Measurements from ENCODE around the gene DRAXIN.

The DRAXIN gene

GRCh38 chr1:11764115-11764514, 72.6 kb downstream of the DRAXIN start:
- DNase-seq (ENCODE audit: low read depth in 2 of 2) = no peak

- DNase-seq (ENCODE audit: low read depth in 2 of 2) = no peak
Observed at GRCh38 chr1:11764519-11764918, 73.0 kb downstream of the DRAXIN start.

GRCh38 chr1:11765661-11766428, 74.3 kb downstream of the DRAXIN start:
- DNase-seq (ENCODE audit: low read depth in 2 of 2) = no peak

- DNase-seq (ENCODE audit: low read depth in 2 of 2) = no peak
Observed at GRCh38 chr1:11766429-11766776, 74.9 kb downstream of the DRAXIN start.

- no peak for DNase-seq (ENCODE audit: low read depth in 2 of 2)
Observed at GRCh38 chr1:11767922-11768704, 76.6 kb downstream of the DRAXIN start.

GRCh38 chr1:11768821-11769220, 77.3 kb downstream of the DRAXIN start:
- DNase-seq (ENCODE audit: low read depth in 2 of 2) = no peak

GRCh38 chr1:11769274-11769673, 77.8 kb downstream of the DRAXIN start:
- no peak for DNase-seq (ENCODE audit: low read depth in 2 of 2)

GRCh38 chr1:11770011-11770410, 78.5 kb downstream of the DRAXIN start:
- DNase-seq (ENCODE audit: low read depth in 2 of 2) = no peak

GRCh38 chr1:11771481-11772043, 80.1 kb downstream of the DRAXIN start:
- no peak for DNase-seq (ENCODE audit: low read depth in 2 of 2)

- no peak for DNase-seq (ENCODE audit: low read depth in 2 of 2)
Observed at GRCh38 chr1:11772458-11772857, 80.9 kb downstream of the DRAXIN start.

GRCh38 chr1:11774753-11775152, 83.2 kb downstream of the DRAXIN start:
- DNase-seq (ENCODE audit: low read depth in 2 of 2) = no peak
